ENCODE data around the gene SNX10. TPM values are rescaled to one million over a fixed set of nuclear protein-coding genes. Genes with fewer than 3 reads are reported as not detected.

The SNX10 gene
- polyA plus RNA-seq, 1 donor, result 12.6 TPM

GRCh38 chr7:26416004-26416403 lies 124.3 kb downstream of the SNX10 start:
- H3K36me3 ChIP-seq (ENCODE audit: control insufficient read depth, insufficient read depth, low read length), result no peaks in the 10 kb centered on the region
- no peak overlapping the region for H3K27ac ChIP-seq (ENCODE audit: low read length)
- H3K4me3 ChIP-seq (ENCODE audit: low read length), result no peak overlapping the region
- WGBS (ENCODE audit: insufficient coverage, low lambda C conversion rate), result no CpG with 5 or more reads among the region's 1 CpG
- no peaks in the 10 kb centered on the region for H3K27me3 ChIP-seq (ENCODE audit: control insufficient read depth, insufficient read depth, low read length)
- DNase-seq, result no peak
- H3K9me3 ChIP-seq (ENCODE audit: control insufficient read depth, low read depth, low read length), result no peaks in the 10 kb centered on the region
- no peaks in the 10 kb centered on the region for H3K4me1 ChIP-seq (ENCODE audit: control insufficient read depth, insufficient read depth, low read length)

GRCh38 chr7:26417911-26418413 lies 126.3 kb downstream of the SNX10 start:
- Histone ChIP-seq H3K4me3 (ENCODE audit: low read length) (no peak overlapping the region), H3K9me3 (ENCODE audit: control insufficient read depth, low read depth, low read length) (no peaks in the 10 kb centered on the region), H3K4me1 (ENCODE audit: control insufficient read depth, insufficient read depth, low read length) (no peaks in the 10 kb centered on the region), H3K27ac (ENCODE audit: low read length) (no peak overlapping the region), H3K27me3 (ENCODE audit: control insufficient read depth, insufficient read depth, low read length) (no peaks in the 10 kb centered on the region), H3K36me3 (ENCODE audit: control insufficient read depth, insufficient read depth, low read length) (no peaks in the 10 kb centered on the region)
- DNase-seq, result no peak
- 100% methylated on average over 2 of the region's 5 CpGs for WGBS (ENCODE audit: insufficient coverage, low lambda C conversion rate)

- WGBS (ENCODE audit: insufficient coverage, low lambda C conversion rate), result 86% methylated on average over 2 of the region's 3 CpGs
- no peaks in the 10 kb centered on the region for H3K9me3 ChIP-seq (ENCODE audit: control insufficient read depth, low read depth, low read length)
- H3K27me3 ChIP-seq (ENCODE audit: control insufficient read depth, insufficient read depth, low read length), result no peaks in the 10 kb centered on the region
- no peaks in the 10 kb centered on the region for H3K36me3 ChIP-seq (ENCODE audit: control insufficient read depth, insufficient read depth, low read length)
- H3K4me3 ChIP-seq (ENCODE audit: low read length), result no peak overlapping the region
- no peaks in the 10 kb centered on the region for H3K4me1 ChIP-seq (ENCODE audit: control insufficient read depth, insufficient read depth, low read length)
- H3K27ac ChIP-seq (ENCODE audit: low read length), result no peak overlapping the region
- no peak for DNase-seq
These were observed 127.5 kb downstream of the SNX10 start for GRCh38 chr7:26419198-26419597.

GRCh38 chr7:26420422-26421019 lies 128.9 kb downstream of the SNX10 start:
- Histone ChIP-seq H3K36me3 (ENCODE audit: control insufficient read depth, insufficient read depth, low read length) (no peaks in the 10 kb centered on the region), H3K27ac (ENCODE audit: low read length) (no peak overlapping the region), H3K9me3 (ENCODE audit: control insufficient read depth, low read depth, low read length) (no peaks in the 10 kb centered on the region), H3K4me3 (ENCODE audit: low read length) (no peak overlapping the region), H3K4me1 (ENCODE audit: control insufficient read depth, insufficient read depth, low read length) (no peaks in the 10 kb centered on the region), H3K27me3 (ENCODE audit: control insufficient read depth, insufficient read depth, low read length) (no peaks in the 10 kb centered on the region)
- WGBS (ENCODE audit: insufficient coverage, low lambda C conversion rate), result 83% methylated on average over 1 of the region's 5 CpGs
- DNase-seq, result no peak

GRCh38 chr7:26422761-26423160 lies 131.1 kb downstream of the SNX10 start:
- H3K9me3 ChIP-seq (ENCODE audit: control insufficient read depth, low read depth, low read length), result no peaks in the 10 kb centered on the region
- no peak overlapping the region for H3K4me3 ChIP-seq (ENCODE audit: low read length)
- no peaks in the 10 kb centered on the region for H3K36me3 ChIP-seq (ENCODE audit: control insufficient read depth, insufficient read depth, low read length)
- DNase-seq, result no peak
- H3K27me3 ChIP-seq (ENCODE audit: control insufficient read depth, insufficient read depth, low read length), result no peaks in the 10 kb centered on the region
- no peaks in the 10 kb centered on the region for H3K4me1 ChIP-seq (ENCODE audit: control insufficient read depth, insufficient read depth, low read length)
- 100% methylated on average over 1 of the region's 5 CpGs for WGBS (ENCODE audit: insufficient coverage, low lambda C conversion rate)
- no peak overlapping the region for H3K27ac ChIP-seq (ENCODE audit: low read length)

- no peak overlapping the region for H3K27ac ChIP-seq (ENCODE audit: low read length)
- no peak overlapping the region for H3K4me3 ChIP-seq (ENCODE audit: low read length)
- no peaks in the 10 kb centered on the region for H3K27me3 ChIP-seq (ENCODE audit: control insufficient read depth, insufficient read depth, low read length)
These were observed 131.8 kb downstream of the SNX10 start for GRCh38 chr7:26423436-26423835.

More at GRCh38 chr7:26423436-26423835, 131.8 kb downstream of the SNX10 start:
- H3K4me1 ChIP-seq (ENCODE audit: control insufficient read depth, insufficient read depth, low read length), result no peaks in the 10 kb centered on the region
- WGBS (ENCODE audit: insufficient coverage, low lambda C conversion rate), result no CpG with 5 or more reads among the region's 1 CpG
- DNase-seq, result no peak
- H3K9me3 ChIP-seq (ENCODE audit: control insufficient read depth, low read depth, low read length), result no peaks in the 10 kb centered on the region
- no peaks in the 10 kb centered on the region for H3K36me3 ChIP-seq (ENCODE audit: control insufficient read depth, insufficient read depth, low read length)

Other genes starting within 250 kb of the SNX10 start
- 16.0 TPM for gene NFE2L3, start 139.7 kb upstream of the SNX10 start, polyA plus RNA-seq
- 946 TPM for gene HNRNPA2B1, start 91.1 kb upstream of the SNX10 start, polyA plus RNA-seq
- 214 TPM for gene CBX3, start 90.1 kb upstream of the SNX10 start, polyA plus RNA-seq